Stimulated activated CD4-positive, alpha-beta T cell treated with anti-CD3 and anti-CD28 coated beads, Interleukin-15, amount 100 ng/mL, for 1 hour (primary cell): ENCODE measurements around the gene AGAP2.

Experiments
- DNase-seq, 2 donors: peaks; one replicate each; pipeline ENCODE4 v3.0.0-alpha.2; 2020; ENCODE audit warnings: low read depth in 1 of 2, low spot score in 1 of 2

Gene AGAP2

GRCh38 chr12:57767876-57768275 is 29.3 kb upstream of the AGAP2 start:
- no peak for DNase-seq

GRCh38 chr12:57767305-57767698 is 28.8 kb upstream of the AGAP2 start:
- DNase-seq: no peak

DNA sequence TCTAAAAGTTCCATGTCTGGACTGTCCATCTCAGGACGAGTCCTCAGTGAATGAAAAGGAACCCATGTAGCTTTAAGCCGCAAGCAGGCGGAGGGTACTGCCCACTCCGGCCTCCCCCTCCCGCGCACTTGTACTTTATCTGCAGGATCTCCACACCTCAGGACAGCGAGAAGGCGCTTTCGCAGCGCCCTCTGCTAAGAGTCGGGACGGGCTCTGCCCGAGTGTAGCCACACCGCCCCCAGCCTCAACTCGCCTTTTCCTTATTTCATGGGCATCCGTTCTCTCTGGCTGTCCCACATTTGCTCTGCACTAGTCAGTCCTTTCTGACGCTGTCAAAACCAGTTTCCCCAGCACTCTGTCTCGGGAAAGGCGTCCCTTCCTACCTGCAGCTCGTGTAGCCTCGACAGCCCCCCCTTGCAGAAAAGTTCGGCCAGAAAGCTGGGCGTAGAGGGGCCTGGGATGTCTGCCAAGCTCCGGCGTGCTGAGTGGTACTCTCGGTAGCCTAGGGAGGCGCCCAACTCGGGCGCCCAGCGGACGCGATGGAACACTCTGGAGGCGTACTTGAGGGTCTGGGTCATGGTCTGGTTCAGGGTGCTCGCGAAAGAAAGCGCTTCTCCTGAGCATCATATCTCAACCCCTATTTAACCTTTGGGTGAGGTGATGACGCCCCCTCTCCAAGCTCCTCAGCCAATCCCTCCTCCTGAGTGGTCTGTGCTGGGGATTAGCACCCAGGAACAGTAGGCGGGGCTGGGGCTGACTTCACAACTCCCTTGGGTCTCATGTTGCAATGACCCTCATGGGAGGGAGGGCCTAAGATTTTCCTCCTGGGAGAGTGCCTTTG is 28.1 kb upstream of the AGAP2 start, which contains the start of gene CYP27B1:
CYP27B1 (minus strand) TSS at position 615 of the 841 bp plus-strand sequence; CDS start at position 578, 37 bp downstream.
- DNase-seq: no peak

- DNase-seq: no peak
These were observed 27.3 kb upstream of the AGAP2 start for GRCh38 chr12:57765698-57766463.

DNA sequence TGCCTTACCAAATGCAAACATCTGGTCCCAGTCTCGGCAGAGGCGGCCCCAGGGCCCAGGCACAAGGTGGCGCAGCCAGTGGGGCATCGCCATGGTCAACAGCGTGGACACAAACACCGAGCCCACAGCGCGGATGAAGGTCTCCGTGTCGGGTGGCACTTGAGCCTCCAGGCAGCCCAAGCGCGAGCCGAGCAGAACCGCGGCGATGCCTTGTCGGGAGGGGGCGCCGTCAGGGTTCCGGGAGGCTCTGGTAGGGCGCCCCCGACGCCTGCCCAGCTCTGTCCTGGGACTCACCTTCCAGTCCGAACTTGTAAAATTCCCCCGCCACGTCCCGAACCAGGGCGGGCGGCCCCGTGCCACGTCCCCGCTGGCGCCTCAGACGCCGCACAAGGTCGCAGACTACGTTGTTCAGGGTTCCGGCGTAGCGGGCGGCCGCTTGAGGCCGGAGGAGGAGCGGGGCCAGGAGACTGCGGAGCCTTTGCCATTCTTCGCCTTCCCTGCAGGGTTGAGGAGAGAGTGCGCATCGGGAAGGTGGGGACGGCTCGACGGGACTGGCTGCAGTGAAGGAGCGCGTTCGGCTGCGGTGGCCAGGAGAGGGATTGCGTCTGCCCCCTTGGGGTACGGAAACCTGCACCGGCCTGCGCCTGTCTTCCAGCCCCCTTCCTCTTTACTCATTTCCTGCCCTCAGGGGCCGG is 26.6 kb upstream of the AGAP2 start:
- no peak for DNase-seq

GRCh38 chr12:57764662-57765002 is 26.1 kb upstream of the AGAP2 start:
- DNase-seq: no peak

DNA sequence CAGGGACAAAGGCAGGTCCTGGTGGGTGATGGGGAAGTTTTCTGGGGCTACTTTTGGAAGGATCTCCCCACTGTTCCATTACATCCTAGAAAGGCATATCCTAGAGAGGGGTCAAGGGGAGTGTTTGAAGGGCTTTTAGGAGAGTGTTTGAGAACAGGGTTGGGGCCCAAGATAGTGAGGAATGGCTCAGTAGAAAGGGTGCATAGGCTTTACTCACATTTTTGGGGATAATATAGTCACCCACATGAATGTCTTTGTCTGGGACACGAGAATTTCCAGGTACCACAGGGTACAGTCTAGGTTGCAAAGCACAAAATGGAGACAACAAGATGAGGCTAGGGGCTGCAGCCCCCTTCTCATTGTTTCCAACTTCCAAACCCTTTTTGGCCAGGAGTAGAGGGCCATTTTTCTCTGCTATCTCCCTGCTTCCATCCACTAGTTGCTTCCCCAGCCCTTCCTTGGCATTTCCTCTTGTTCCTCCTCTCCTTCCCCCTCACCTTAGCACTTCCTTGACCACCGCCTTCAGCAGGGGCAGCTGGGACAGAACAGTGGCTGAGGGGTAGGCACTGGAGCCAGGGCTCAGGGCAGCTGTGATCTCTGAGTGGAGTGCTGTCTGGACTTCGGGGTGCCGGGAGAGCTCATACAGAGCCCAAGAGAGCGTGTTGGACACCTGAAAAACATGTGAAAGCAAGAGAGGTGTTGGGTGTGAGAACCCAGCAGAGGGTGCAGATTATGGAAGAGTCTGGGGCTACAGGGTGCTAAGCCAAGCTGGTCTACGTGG is 25.5 kb upstream of the AGAP2 start:
- no peak for DNase-seq

GRCh38 chr12:57762463-57762862 is 23.9 kb upstream of the AGAP2 start:
- DNase-seq: no peak

DNA sequence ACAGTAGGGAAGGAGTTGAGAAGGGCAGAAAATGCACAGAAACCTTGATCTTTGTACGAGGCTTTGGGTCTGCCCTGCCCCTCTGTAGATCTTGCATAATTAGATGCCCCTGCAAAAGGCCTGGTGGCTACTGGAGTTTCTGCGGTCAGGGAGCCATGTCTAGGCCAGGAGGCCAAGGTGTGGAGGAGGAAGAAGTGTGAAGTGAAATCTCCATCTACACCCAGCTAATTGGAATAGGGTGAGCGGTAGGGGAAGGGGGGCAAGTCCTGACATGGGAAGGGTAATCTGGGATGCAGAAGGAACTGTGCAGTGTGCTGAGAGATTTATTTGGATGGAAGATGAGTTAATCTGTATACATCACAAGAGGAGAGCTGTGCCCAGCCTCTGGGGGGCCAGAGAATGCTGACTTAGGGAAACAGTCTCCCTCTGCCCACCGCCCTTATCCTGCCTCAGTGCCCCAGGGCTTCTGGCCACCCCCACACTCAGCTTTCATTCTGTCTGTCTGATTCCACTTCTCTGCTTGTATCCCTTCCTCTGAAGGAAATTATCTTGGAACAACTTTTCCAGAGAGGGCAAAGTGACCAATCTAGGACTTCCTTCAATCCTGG is 23.0 kb upstream of the AGAP2 start:
- DNase-seq: no peak

- no peak for DNase-seq
These were observed 21.9 kb upstream of the AGAP2 start for GRCh38 chr12:57760347-57760982.

DNA sequence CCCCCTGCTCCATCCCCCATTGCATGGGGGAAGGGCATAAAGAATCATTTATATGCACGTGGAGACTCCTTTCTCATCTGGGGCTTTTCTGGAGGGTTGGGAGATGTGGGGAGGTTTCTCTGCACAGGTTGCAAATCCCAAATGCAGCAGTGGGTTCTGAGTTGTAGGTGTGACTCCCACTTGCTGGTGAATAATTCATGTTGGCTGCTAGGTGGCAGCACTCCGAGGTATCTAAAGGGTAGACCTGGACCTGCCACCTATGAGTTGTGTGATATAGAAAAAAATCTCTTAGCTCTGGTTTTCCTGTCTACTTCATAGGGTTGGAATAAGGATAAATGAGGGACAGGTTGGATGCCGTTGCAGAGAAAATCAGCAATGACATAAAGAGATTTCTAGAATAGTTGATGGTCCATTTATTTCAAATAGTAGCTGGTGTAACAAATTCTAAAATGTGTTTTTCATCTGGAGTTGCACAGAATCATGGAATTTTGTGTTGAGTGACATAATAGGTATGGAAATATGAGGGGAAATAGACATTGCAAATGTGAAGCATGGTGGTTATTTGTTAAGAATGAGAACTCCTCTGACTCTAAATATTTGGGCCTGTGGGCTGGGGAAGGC is 20.9 kb upstream of the AGAP2 start:
- DNase-seq: no peak

GRCh38 chr12:57758552-57759359 is 20.2 kb upstream of the AGAP2 start:
- DNase-seq: no peak

DNA sequence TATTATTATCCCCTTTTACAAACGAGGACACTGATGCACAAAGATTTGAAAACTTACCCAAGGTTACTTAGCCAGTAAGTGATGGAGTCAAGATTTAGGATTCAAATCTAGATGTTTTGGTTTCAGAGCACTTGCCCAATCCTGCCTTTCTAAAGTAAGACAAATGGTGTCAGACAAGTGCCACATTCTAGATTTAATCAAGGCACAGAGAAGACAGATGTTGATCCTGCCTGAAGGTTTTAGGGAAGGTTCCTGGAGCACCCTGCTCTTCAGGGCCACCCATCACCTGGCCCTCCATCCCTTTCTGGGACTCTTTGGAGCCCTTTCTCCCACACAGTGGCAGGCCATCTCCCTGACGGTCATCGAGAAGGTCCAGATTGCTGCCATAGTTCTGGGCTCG is 19.2 kb upstream of the AGAP2 start:
- DNase-seq: no peak

DNA sequence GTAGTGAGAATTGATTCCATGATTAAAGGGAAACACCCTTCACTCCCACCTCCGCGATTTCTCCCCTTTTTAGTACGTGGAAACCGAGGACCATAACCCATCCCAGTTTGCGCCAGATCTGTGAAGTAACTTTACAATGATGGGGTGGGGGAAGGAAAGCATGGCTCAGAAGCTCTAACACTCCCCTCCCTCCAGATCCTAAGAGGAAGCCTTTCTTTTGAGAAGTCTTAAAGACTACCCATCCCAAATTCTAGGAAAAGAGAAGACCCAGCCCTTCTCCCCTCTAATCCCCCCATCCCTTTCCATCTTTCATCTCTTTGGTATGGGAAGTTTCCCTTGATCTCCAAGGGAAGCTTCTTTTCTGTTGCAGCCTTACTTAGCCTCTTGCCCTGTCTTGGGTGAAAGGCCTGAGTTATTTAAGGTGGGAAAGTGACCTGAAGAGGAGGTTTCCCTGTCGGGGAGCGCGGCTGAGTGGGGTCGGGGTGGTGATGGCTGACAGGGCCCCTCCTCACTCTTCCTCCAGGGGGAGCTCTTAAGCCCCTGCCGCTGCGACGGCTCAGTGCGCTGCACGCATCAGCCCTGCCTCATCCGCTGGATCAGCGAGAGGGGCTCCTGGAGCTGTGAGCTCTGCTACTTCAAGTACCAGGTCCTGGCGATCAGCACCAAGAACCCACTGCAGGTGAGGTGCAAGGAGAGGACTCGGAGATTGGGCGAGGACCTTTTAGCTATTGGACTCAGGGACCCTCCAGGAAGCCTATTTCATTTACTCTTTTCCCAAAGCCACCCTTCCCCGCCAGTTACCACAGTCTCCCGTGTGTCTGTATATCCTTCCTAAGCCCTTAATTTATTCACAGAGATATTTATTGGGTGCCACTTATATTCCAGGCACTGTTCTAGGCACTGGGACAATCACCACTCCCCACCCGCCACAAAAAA is 18.1 kb upstream of the AGAP2 start:
- peak; percentile 56 to 59 for DNase-seq

DNA sequence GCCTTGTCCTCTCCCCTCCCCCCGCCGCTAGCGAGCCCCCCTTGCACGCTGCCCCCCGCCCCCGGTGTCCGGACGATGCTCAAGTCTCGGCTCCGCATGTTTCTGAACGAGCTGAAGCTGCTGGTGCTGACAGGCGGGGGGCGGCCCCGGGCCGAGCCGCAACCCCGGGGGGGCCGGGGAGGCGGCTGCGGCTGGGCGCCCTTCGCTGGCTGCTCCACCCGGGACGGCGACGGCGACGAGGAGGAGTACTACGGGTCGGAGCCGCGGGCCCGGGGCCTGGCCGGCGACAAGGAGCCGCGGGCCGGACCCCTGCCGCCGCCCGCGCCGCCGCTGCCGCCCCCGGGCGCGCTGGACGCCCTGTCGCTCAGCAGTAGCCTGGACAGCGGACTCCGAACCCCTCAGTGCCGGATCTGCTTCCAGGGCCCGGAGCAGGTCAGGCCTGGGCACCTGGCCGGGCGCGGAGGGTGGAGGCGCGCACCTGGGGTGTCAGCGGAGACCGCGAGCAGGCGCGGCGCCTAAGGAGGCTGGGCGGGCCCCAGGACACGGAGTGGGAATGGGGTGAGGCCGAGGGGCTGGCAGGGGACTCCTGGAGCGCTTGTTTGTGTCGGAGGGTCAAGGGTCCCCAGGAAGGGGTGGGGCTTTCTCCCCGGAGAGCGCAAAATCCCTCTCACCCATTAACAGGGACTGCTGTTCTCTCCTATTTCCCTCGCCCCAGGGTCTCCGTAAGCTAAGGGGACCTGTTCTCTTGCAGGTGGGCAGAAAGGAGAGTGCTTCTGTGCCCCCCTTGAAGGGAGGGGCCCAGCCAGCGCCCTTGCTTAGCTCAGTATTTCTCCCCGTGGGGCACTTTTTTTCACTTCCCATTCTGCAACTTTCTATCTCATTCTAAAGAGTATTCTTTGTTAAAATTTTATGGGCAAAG is 17.2 kb upstream of the AGAP2 start:
- no peak for DNase-seq

- DNase-seq: no peak
These were observed 16.6 kb upstream of the AGAP2 start for GRCh38 chr12:57755194-57755453.
